SU-DHL-6 (cell line): ENCODE measurements around the gene AGXT.
"Not testable (repeated sequence)": the region's sequence is repeated elsewhere in the genome, so short reads cannot be mapped to it uniquely, and the experiment has no call there.

Source experiments
- H2AFZ ChIP-seq: fragments of 200-600 bp; sonication (generic); 2 replicates; pipeline ENCODE4 v1.6.1; 2014; ENCODE audit warnings: low read depth, mild to moderate bottlenecking, moderate library complexity, mixed read lengths, antibody characterized with exemption, low read length; ENCODE audit not compliant: severe bottlenecking
- H3F3A ChIP-seq: fragments of 200-600 bp; shearing (Covaris generic); 2 replicates; pipeline ENCODE4 v1.6.0; 2016; ENCODE audit warnings: antibody characterized with exemption, mild to moderate bottlenecking; ENCODE audit not compliant: insufficient read depth
- H3K27ac ChIP-seq: fragments of 200-600 bp; sonication (generic); 2 replicates; pipeline ENCODE4 v1.5.1; 2016; ENCODE audit warnings: low read depth, mild to moderate bottlenecking, low read length, moderate library complexity, mixed read lengths
- H3K27me3 ChIP-seq: fragments of 200-600 bp; sonication (generic), shearing (Covaris generic); 2 replicates; pipeline ENCODE4 v1.6.0; 2014; ENCODE audit warnings: mild to moderate bottlenecking, low read length
- H3K36me3 ChIP-seq: fragments of 200-600 bp; sonication (generic); 2 replicates; pipeline ENCODE4 v1.6.1; 2014; ENCODE audit warnings: mild to moderate bottlenecking, low read length, mixed read lengths
- H3K4me2 ChIP-seq: fragments of 300-600, 200-600 bp; shearing (Covaris generic), sonication (generic); 2 replicates; pipeline ENCODE4 v1.6.0; 2014; ENCODE audit warnings: low read length, low read depth, mild to moderate bottlenecking; ENCODE audit not compliant: poor library complexity, severe bottlenecking
- H3K4me3 ChIP-seq: fragments of 200-600 bp; sonication (generic); 2 replicates; pipeline ENCODE4 v1.5.1; 2014; ENCODE audit warnings: antibody characterized with exemption, low read length, mild to moderate bottlenecking, mixed read lengths; ENCODE audit not compliant: insufficient read depth, poor library complexity, severe bottlenecking
- H3K79me2 ChIP-seq: fragments of 200-600 bp; sonication (generic); 2 replicates; pipeline ENCODE4 v1.6.1; 2014; ENCODE audit warnings: mild to moderate bottlenecking, low read length, moderate library complexity; ENCODE audit not compliant: insufficient read depth
- H3K9ac ChIP-seq: fragments of 200-600 bp; sonication (generic); 2 replicates; pipeline ENCODE4 v1.7.0; 2014; ENCODE audit warnings: mild to moderate bottlenecking, low read length
- H3K9me2 ChIP-seq: fragments of 200-600 bp; sonication (generic); replicated peaks from 2 replicates; pipeline ENCODE4 v1.6.1; 2014; ENCODE audit warnings: low read length; ENCODE audit not compliant: insufficient read depth
- H3K9me3 ChIP-seq: fragments of 200-600 bp; sonication (generic); 2 replicates; pipeline ENCODE4 v1.6.1; 2014; ENCODE audit warnings: low read length, mixed read lengths; ENCODE audit not compliant: insufficient read depth
- H4K20me1 ChIP-seq: fragments of 200-600 bp; sonication (generic); 2 replicates; pipeline ENCODE4 v1.6.1; 2014; ENCODE audit warnings: low read depth, mild to moderate bottlenecking, antibody characterized with exemption, low read length, moderate library complexity, mixed read lengths
- EZH2phosphoT487 ChIP-seq: fragments of 200-600 bp; sonication (generic), shearing (Covaris generic); conservative IDR thresholded peaks from 2 replicates; pipeline ENCODE4 v1.6.1; 2018; ENCODE audit warnings: mild to moderate bottlenecking, antibody characterized with exemption, low read length, moderate library complexity, mixed read lengths
- TF ChIP-seq, protein P1 (sequence below): fragments of 200-600 bp; sonication (generic); IDR thresholded peaks from one replicate; pipeline ENCODE4 v1.5.1; 2017; ENCODE audit warnings: antibody characterized with exemption, mild to moderate bottlenecking, low read length, moderate library complexity; ENCODE audit not compliant: insufficient read depth, poor library complexity, severe bottlenecking

AGXT gene

DNA sequence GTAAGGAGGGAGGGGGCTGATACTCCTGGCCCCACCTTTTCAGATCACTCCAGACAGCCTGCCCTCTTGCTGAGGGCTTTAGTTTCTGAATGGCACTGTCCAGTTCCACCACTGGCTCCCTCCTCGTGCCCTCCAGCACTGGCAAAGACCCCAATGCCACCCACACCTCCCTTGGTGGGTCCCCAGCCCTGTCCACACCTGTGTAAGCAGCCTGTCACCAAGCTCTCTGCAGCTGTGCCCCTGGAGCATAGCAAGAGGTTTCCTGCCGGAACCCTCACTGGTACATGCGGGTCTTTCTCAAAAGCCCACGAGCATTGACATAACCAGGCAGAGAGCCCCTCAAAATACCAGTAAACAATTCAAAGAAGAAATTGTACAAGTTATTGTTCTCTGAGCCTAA lies 31.0 kb upstream of the AGXT start:
- no peak overlapping the region for H2AFZ ChIP-seq
- no peak overlapping the region for H3K9ac ChIP-seq
- H3K36me3 ChIP-seq = no peaks in the 10 kb centered on the region
- no peaks in the 10 kb centered on the region for H4K20me1 ChIP-seq
- no peak overlapping the region for H3K4me2 ChIP-seq
- H3F3A ChIP-seq = no peaks in the 10 kb centered on the region
- H3K9me2 ChIP-seq = no peaks in the 10 kb centered on the region
- no peaks in the 10 kb centered on the region for H3K9me3 ChIP-seq
- no peak overlapping the region for H3K4me3 ChIP-seq
- H3K79me2 ChIP-seq = no peaks in the 10 kb centered on the region
- H3K27ac ChIP-seq = no peak overlapping the region
- H3K27me3 ChIP-seq = no peaks in the 10 kb centered on the region
- TF ChIP-seq, protein P1, sequence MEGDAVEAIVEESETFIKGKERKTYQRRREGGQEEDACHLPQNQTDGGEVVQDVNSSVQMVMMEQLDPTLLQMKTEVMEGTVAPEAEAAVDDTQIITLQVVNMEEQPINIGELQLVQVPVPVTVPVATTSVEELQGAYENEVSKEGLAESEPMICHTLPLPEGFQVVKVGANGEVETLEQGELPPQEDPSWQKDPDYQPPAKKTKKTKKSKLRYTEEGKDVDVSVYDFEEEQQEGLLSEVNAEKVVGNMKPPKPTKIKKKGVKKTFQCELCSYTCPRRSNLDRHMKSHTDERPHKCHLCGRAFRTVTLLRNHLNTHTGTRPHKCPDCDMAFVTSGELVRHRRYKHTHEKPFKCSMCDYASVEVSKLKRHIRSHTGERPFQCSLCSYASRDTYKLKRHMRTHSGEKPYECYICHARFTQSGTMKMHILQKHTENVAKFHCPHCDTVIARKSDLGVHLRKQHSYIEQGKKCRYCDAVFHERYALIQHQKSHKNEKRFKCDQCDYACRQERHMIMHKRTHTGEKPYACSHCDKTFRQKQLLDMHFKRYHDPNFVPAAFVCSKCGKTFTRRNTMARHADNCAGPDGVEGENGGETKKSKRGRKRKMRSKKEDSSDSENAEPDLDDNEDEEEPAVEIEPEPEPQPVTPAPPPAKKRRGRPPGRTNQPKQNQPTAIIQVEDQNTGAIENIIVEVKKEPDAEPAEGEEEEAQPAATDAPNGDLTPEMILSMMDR = no peak
- no peak for TF ChIP-seq EZH2phosphoT487

DNA sequence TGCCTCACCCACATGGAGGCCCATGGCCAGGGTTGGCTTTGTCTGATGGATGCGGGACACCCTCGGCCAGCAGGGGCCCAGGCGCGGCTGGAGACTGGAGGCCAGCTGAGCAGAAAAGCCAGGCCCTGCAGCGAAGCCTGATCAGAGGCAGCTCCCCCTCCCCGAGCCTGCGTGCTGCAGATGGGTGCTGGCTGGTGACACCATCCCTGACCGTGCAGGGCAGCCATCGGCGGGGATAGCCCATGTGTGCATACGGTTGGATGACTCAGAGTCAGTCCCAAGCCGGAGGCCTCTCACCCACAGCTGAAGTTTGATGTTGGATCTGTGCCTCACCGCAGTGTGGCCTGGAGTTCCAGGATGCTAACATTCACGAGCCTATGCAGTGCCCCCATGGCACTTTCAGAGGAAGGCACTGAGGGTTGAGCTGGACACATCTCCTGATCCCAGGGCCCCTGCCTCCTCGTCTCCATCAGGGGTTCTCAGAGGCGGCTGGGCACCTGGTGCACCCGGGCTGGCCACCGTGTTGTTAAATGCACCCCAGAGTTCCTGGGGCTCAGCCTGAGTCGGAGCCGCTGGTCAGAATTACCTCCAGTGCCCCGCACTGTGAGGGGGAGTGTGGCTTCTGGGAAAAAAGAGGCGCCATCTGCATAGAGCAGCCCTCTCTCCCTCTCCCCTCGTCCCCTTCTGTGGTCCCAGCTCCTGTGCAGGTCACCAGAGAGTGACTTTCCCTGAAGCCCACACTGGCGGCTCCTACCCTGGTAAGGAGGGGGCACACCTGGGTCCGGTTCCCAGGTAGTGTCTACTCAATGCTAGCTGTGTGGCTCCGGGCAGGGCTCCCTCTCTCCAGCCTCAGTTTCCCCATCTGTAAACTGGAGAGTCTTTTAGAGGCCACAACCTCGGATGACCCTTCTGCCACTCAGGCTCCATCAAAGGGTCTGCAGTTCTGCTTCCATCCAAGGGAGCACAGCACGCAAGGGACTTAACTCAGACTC lies 29.2 kb upstream of the AGXT start:
- no peak overlapping the region for H3K9ac ChIP-seq
- no peaks in the 10 kb centered on the region for H4K20me1 ChIP-seq
- no peak overlapping the region for H3K4me3 ChIP-seq
- H3K36me3 ChIP-seq = no peaks in the 10 kb centered on the region
- H3K27ac ChIP-seq = no peak overlapping the region
- no peaks in the 10 kb centered on the region for H3K9me2 ChIP-seq
- no peaks in the 10 kb centered on the region for H3K9me3 ChIP-seq
- no peak overlapping the region for H2AFZ ChIP-seq
- TF ChIP-seq EZH2phosphoT487 = no peak
- TF ChIP-seq, protein P1 = no peak
- no peaks in the 10 kb centered on the region for H3F3A ChIP-seq
- no peak overlapping the region for H3K4me2 ChIP-seq
- H3K27me3 ChIP-seq = no peaks in the 10 kb centered on the region
- H3K79me2 ChIP-seq = no peaks in the 10 kb centered on the region

DNA sequence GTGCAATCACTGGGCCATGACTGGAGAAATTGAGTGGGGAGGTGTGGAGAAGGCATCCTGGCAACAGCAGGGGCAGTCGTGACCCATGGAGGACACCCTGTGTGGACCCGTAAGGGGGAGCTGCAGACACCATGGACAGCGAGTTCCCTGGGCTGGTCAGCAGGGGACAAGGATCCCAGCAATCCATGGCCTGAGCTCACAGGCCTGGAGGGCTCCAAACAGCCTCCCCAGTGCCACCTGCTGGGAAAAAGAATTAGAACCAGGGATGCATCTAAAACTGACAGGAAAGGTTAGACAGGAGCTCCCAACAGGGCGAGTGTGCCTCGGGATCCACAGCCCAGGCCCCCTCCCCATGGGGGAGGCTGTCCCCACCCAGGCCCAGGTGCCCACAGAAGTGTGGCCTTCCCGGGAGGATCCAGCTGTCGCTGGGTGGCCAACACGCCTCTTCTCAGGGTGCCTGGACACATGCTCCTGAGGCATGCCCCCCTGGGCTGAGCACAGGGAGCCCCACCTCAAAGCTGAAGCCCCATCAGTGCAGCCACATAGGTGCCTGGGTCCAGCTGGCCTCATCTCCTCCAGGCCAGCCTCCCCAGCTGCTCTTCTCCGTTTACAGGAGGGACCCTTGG lies 28.1 kb upstream of the AGXT start:
- no peak overlapping the region for H2AFZ ChIP-seq
- no peak overlapping the region for H3K27ac ChIP-seq
- H3K79me2 ChIP-seq = no peaks in the 10 kb centered on the region
- no peak overlapping the region for H3K4me3 ChIP-seq
- H3K27me3 ChIP-seq = no peaks in the 10 kb centered on the region
- no peak overlapping the region for H3K9ac ChIP-seq
- no peaks in the 10 kb centered on the region for H3K9me3 ChIP-seq
- no peak overlapping the region for H3K4me2 ChIP-seq
- no peaks in the 10 kb centered on the region for H3K36me3 ChIP-seq
- H3F3A ChIP-seq = no peaks in the 10 kb centered on the region
- TF ChIP-seq, protein P1 = peak; percentile 25
- no peak for TF ChIP-seq EZH2phosphoT487
- no peaks in the 10 kb centered on the region for H3K9me2 ChIP-seq
- no peaks in the 10 kb centered on the region for H4K20me1 ChIP-seq

DNA sequence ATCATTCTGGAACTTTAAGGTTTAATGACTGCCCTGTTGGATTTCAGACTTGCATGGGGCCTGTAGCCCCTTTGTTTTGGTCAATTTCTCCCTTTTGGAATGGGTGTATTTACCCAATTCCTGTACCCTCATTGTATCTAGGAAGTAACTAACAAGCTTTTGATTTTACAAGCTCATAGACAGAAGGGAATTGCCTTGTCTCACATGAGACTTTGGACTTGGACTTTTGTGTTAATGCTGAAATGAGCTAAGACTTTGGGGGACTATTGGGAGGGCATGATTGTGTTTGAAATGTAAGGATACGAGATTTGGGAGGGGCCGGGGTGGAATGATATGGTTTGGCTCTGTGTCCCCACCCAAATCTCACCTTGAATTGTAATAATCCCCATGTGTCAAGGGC lies 22.3 kb upstream of the AGXT start:
- H3K79me2 ChIP-seq, H3K36me3 ChIP-seq, H3K27ac ChIP-seq, H3K4me2 ChIP-seq, H3F3A ChIP-seq, H3K4me3 ChIP-seq, H3K27me3 ChIP-seq, H4K20me1 ChIP-seq, H2AFZ ChIP-seq, H3K9ac ChIP-seq, H3K9me3 ChIP-seq, H3K9me2 ChIP-seq: not testable (repeated sequence)
